Activated CD4-positive, alpha-beta T cell treated with anti-CD3 and anti-CD28 coated beads, Interleukin-2, amount 10 ng/mL, durations not matched to agents 7 days and 5 days (primary cell): Measurements from ENCODE around the gene PRXL2B. TPM values are rescaled to one million over a fixed set of nuclear protein-coding genes. Genes with fewer than 3 reads are reported as not detected.

Experiments used
- CTCF ChIA-PET: fragments of 350-600 bp; sonication (Branson Sonifier 250); formaldehyde crosslinking; loops from one replicate; lab custom pipeline; 2021; ENCODE audit warnings: antibody characterized with exemption; lab: Charles Lee
- POLR2A ChIA-PET: fragments of 350-600 bp; sonication (Branson Sonifier 250); formaldehyde crosslinking; loops from one replicate; lab custom pipeline; 2021; ENCODE audit warnings: antibody characterized with exemption; lab: Charles Lee
- DNase-seq: peaks from one replicate; pipeline ENCODE4 v3.0.0-alpha.2; 2020
- H3K27ac Mint-ChIP-seq: one replicate; pipeline ENCODE4 v1.8.0; 2021; ENCODE audit warnings: mild to moderate bottlenecking, moderate library complexity, mixed read lengths
- H3K27me3 Mint-ChIP-seq: one replicate; pipeline ENCODE4 v1.8.0; 2021; ENCODE audit warnings: mixed read lengths
- H3K36me3 Mint-ChIP-seq: one replicate; pipeline ENCODE4 v1.8.0; 2021; ENCODE audit warnings: low read depth, mixed read lengths
- H3K4me1 Mint-ChIP-seq: one replicate; pipeline ENCODE4 v1.8.0; 2021; ENCODE audit warnings: mixed read lengths
- H3K4me3 Mint-ChIP-seq: one replicate; pipeline ENCODE4 v1.8.0; 2021; ENCODE audit warnings: mild to moderate bottlenecking, moderate library complexity, mixed read lengths
- H3K9me3 Mint-ChIP-seq: one replicate; pipeline ENCODE4 v1.8.0; 2021; ENCODE audit warnings: mixed read lengths
- total RNA-seq, 2 experiments: library from RNA; stranded (reverse); gene quantifications; one replicate each; pipeline ENCODE4 v1.2.3, GENCODE V29; 2021

The PRXL2B gene
- total RNA-seq, 2 experiments from 2014 or later: 25.2 to 33.3 TPM

DNA sequence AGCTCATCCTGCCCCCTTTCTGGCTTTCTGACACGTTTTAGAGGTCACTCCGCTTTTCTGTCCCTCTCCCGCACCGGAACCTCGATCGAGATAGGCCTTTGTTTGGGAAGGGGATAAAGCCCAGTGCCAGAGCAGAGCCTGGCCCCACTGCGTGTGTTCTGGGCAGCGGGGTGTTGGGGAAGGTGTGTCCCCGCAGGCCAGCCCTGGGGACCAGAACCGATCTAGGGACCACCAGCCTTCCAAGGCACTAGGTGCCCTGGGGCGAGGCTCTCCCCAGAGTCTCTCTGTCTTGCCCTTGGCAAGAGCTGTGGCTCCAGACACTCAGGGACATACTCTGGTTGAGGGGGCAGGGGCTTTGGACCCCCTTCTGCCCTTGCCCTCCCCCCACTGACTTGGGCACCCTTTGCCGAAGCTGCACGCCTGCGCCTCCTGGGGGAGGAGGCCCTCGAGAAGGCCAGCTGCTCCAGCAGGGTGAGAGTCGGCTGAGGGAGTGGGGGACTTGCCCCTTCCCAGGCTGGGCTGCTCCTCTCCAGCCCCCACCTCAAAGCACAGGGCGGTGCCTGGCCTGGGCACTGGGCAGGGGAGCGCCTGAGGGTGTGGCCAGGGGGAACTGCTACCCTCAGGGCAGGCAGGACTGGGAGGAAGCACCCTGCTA is 16.4 kb downstream of the PRXL2B start:
- no peaks in the 10 kb centered on the region for H3K4me1 Mint-ChIP-seq
- H3K27me3 Mint-ChIP-seq: peaks cover 10% of the 10 kb centered on the region
- CTCF ChIA-PET: interaction anchor here (1.2 kb wide), 1 partner anchor 11 kb away, joined by 3 read pairs; no protein-coding TSS in a partner anchor
- H3K9me3 Mint-ChIP-seq: peaks cover 3% of the 10 kb centered on the region
- POLR2A ChIA-PET: no interaction called here
- H3K36me3 Mint-ChIP-seq: no peaks in the 10 kb centered on the region
- DNase-seq: no peak
- H3K4me3 Mint-ChIP-seq: no peak overlapping the region
- H3K27ac Mint-ChIP-seq: no peak overlapping the region

DNA sequence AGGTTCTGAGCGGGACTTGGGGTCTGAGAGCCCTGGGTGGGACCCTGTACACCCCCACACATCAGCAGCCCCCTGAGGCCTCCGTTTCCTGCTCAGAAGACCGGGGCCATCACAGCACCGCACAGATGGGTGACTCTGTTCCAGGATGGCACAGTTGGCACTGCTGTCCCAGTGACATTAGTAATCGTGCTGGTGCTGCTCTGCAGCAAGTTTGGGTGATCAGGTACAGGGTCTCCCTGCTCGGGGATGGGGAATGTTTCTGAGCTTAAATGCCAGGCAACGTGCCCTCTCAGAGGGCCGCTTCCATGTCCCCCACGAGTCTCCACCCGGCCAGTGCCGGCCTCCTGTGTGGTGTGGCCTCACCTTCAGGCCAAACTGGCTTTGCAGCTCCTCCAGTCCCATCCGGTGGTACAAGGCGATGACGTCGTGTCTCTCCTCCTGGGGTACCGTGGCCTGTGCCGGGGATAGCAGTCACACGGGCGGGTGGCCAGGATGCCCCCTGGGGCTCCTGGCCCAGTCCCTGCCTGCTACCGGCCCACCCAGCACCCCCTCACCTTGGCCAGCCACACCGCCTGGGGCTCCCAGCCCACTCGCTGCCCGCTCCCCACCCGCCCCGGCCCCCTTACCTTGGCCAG is 17.1 kb downstream of the PRXL2B start:
- ChIA-PET CTCF (interaction anchor here (1.2 kb wide), 1 partner anchor 10 kb away, joined by 3 read pairs; no protein-coding TSS in a partner anchor), POLR2A (interaction anchor here (0.5 kb wide), 1 partner anchor 176 kb away, joined by 3 read pairs; no protein-coding TSS in a partner anchor)
- Mint-ChIP-seq H3K27me3 (peaks cover 7% of the 10 kb centered on the region), H3K27ac (no peak overlapping the region), H3K4me3 (no peak overlapping the region), H3K4me1 (no peaks in the 10 kb centered on the region), H3K36me3 (no peaks in the 10 kb centered on the region), H3K9me3 (peaks cover 5% of the 10 kb centered on the region)
- no peak for DNase-seq

DNA sequence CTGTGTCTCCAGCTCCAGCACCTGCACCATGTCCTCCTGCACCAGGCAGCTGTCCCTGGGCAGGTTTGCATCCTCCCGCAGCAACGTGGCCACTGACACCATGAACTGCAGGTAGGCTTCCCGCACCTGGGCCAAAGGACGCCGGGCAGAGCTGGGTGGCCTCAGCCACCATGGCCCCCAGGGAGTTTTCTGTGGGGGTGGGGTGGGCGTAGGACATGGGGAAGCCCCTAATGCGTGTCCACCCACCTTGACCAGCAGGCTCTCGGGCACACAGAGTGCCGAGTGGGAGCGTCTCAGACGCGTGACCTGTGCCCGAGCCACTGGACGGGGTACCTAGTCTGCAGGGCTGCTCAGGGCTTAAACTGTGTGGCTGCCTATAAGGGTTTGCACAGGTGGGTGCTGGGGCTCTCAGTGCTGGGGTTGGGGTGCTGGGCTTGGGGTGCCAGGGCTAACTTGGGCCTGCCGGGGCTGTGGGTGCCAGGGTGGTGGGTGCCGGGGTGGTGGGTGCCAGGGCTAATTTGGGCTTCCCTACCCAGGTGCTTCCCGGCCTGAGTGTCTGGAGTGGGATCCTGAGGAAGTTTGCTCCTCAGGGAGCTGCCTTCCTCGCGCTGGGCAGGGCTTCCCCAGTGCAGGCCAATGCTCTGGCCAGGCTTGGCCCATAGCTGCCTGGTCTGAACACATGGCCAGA is 17.7 kb downstream of the PRXL2B start:
- Mint-ChIP-seq H3K27me3 (peaks cover 5% of the 10 kb centered on the region), H3K27ac (no peak overlapping the region), H3K4me3 (no peak overlapping the region), H3K36me3 (no peaks in the 10 kb centered on the region), H3K9me3 (peaks cover 4% of the 10 kb centered on the region), H3K4me1 (no peaks in the 10 kb centered on the region)
- DNase-seq: no peak
- ChIA-PET POLR2A (interaction anchor here (0.5 kb wide), 1 partner anchor 175 kb away, joined by 3 read pairs; no protein-coding TSS in a partner anchor), CTCF (interaction anchor here (1.0 kb wide), 1 partner anchor 12 kb away, joined by 3 read pairs; no protein-coding TSS in a partner anchor)

DNA sequence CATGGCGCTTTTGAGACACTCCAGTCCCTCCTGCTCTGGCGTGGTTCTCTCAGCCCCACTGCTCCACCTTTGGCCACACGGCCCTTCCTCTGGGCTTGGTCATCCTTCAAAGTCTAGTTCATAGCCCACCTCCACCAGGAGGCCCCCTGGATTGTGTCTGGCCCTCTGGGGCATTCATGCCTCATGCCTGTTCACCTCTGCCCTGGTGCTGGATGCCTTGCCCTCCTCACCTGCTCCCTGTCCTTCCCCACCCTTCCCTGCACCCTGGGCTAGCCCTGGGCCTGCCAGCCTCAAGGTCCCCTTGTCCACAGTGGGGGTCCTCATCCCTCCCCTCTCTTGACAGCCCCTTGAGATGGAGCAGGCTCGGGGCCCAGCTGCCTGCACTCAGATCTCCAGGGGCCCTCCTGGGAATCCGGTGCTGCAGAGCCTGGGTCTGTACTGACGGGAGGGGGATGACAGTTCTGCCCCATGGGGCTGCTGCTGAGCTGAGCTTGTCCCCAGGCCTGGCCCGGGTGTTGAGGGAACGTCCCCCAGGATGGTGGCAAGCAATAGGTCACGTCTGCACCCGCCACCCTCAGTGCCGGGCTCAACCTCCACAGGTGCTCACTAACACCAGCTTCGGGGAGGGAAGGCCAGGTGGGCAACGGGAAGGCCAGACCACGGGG is 18.4 kb downstream of the PRXL2B start:
- Mint-ChIP-seq H3K4me1 (no peaks in the 10 kb centered on the region), H3K9me3 (peaks cover 4% of the 10 kb centered on the region), H3K4me3 (no peak overlapping the region), H3K36me3 (no peaks in the 10 kb centered on the region), H3K27me3 (peaks cover 5% of the 10 kb centered on the region), H3K27ac (no peak overlapping the region)
- no peak for DNase-seq
- CTCF ChIA-PET: interaction anchor here (1.0 kb wide), 1 partner anchor 11 kb away, joined by 3 read pairs; no protein-coding TSS in a partner anchor
- POLR2A ChIA-PET: no interaction called here

DNA sequence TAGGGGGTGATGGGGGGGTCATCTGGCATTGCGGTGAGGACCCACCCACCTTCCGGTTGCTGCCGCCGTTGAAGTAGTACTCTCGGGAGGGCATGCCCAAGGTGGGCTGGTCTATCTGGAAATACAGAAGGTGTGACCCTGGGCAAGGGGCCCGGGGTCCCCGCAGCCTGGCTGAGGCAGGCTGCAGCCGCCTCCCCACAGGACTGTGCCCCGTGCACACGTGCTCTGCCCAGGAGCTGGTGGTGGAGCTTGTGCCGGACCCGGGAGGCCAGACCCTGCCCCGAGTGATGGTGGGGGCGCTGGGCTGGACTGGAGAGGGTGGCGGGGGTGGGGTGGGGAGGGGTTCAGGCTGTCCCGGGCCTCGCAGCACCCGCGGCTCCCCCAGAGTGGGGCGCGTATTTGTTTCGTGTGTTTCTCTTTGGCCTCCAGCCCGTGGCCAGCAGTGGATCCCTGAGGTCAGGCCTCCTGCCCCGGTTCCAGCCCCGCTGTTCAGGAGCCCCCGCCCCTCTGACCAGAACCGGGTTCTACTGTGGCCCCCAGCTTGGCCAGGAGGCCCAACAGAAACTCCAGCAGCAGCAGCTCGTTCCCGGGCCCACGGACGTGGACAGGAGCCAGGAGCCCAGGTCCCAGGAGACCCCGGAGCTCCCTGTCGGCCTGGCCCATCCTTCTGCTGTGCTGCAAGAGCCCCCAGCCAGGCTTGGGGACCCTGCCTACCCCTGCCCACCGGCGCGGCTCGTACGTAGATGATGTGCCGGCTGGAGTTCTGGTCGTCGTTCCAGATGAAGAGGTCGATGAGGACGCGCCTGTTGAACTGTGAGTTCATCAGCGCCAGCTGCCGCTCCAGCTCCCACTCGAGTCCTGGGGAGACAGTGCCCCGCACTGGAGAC is 19.2 kb downstream of the PRXL2B start:
- H3K27me3 Mint-ChIP-seq: peaks cover 3% of the 10 kb centered on the region
- ChIA-PET POLR2A (no interaction called here), CTCF (interaction anchor here (0.8 to 1.4 kb wide), 3 partner anchors 11 to 35 kb away, joined by 3 read pairs; no protein-coding TSS in a partner anchor)
- H3K9me3 Mint-ChIP-seq: peaks cover 4% of the 10 kb centered on the region
- H3K27ac Mint-ChIP-seq: no peak overlapping the region
- no peaks in the 10 kb centered on the region for H3K36me3 Mint-ChIP-seq
- no peak overlapping the region for H3K4me3 Mint-ChIP-seq
- no peaks in the 10 kb centered on the region for H3K4me1 Mint-ChIP-seq
- DNase-seq: no peak

DNA sequence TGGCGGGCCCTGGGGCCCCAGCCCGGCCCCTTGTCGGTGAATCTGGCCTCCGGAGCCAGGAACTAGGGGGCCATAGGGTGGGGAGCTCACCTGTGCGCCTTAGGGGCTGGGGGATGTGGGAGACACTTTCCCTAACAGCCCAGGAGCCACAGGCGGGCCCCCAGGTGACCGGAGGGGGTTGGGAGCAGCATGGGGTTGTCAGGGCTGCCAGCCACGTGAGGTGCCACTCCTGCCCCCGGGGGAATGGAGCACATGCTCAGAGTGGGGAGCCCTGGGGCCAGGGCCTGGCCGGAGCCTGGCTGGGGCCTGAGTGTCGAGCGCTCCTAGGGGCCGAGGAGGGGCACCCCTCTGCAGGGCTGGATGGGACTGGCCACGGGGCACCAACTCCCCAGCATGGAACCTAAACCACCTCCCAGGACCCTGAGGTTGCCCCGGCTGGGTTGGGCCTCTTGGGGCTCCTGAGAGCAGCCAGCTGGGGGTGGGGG is 19.9 kb downstream of the PRXL2B start:
- POLR2A ChIA-PET: no interaction called here
- no peaks in the 10 kb centered on the region for H3K27me3 Mint-ChIP-seq
- H3K4me3 Mint-ChIP-seq: no peak overlapping the region
- no peaks in the 10 kb centered on the region for H3K36me3 Mint-ChIP-seq
- CTCF ChIA-PET: interaction anchor here (0.8 to 1.4 kb wide), 2 partner anchors 21 to 34 kb away, joined by 3 read pairs; no protein-coding TSS in a partner anchor
- no peaks in the 10 kb centered on the region for H3K4me1 Mint-ChIP-seq
- peaks cover 4% of the 10 kb centered on the region for H3K9me3 Mint-ChIP-seq
- H3K27ac Mint-ChIP-seq: no peak overlapping the region
- no peak for DNase-seq

DNA sequence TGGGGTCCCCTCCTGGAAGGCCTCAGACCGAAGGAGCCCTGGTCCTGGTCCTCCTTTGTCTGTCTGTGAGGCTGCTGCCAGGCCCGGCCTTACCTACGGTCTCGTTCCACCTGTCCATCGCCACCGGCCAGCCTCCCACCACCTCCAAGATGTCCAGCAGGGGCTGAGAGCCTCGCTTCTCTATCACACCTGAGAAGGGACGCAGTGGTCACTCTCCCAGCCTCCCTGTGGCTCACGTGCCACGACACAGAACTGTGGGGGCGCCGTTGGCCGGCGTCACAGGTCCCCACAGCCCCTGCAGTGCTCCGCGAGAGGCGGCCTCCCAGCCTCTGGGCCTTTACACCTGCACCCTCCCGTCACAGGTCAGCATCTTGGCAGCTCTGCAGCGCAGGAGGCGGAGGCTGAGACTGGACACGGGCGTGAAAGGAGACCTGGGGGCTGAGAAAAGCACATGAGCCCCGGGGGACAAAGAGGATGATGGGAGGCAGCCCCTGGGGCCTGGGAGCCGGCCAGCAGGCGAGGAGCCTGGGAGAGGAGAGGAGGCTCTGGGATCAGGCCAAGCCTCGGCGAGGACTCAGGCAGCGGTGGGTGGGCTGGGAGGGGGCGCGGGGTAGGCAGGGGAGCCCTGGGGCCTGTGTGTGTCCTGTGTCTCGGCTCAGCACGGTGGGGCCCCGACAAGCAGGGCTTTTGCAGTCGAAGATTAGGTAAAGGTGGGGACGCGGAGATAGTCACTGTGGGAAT is 20.5 kb downstream of the PRXL2B start:
- H3K36me3 Mint-ChIP-seq: no peaks in the 10 kb centered on the region
- no peaks in the 10 kb centered on the region for H3K4me1 Mint-ChIP-seq
- DNase-seq: no peak
- H3K27me3 Mint-ChIP-seq: no peaks in the 10 kb centered on the region
- H3K9me3 Mint-ChIP-seq: peaks cover 4% of the 10 kb centered on the region
- ChIA-PET POLR2A (no interaction called here), CTCF (interaction anchor here (1.4 kb wide), 1 partner anchor 34 kb away, joined by 3 read pairs; no protein-coding TSS in a partner anchor)
- H3K27ac Mint-ChIP-seq: no peak overlapping the region
- no peak overlapping the region for H3K4me3 Mint-ChIP-seq

DNA sequence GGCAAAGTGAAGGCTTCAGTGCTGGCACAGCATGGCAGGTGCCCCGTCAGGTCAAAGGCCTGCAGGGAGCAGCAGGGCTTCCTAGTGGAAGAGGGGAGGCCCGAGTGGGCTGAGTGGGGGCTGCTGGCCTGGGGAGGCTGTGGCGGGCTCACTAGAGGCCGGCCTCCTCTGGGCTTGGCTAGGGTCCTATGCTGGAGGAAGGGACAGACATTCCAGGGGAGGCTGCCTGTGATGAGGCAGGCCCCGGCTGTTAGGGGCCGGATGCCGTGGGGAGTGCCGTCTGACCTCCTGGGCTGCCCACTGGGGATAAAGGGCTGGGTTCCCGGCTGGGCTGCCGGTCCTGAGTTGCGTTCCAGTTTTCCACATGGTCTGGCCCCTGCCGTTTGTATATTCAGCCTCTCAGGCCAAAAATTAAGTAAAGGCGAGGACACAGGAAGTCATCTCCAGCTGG is 21.1 kb downstream of the PRXL2B start:
- Mint-ChIP-seq H3K36me3 (no peaks in the 10 kb centered on the region), H3K27ac (no peak overlapping the region), H3K27me3 (no peaks in the 10 kb centered on the region), H3K4me3 (no peak overlapping the region), H3K4me1 (no peaks in the 10 kb centered on the region), H3K9me3 (peaks cover 4% of the 10 kb centered on the region)
- DNase-seq: no peak
- POLR2A ChIA-PET: no interaction called here
- CTCF ChIA-PET: no interaction called here

DNA sequence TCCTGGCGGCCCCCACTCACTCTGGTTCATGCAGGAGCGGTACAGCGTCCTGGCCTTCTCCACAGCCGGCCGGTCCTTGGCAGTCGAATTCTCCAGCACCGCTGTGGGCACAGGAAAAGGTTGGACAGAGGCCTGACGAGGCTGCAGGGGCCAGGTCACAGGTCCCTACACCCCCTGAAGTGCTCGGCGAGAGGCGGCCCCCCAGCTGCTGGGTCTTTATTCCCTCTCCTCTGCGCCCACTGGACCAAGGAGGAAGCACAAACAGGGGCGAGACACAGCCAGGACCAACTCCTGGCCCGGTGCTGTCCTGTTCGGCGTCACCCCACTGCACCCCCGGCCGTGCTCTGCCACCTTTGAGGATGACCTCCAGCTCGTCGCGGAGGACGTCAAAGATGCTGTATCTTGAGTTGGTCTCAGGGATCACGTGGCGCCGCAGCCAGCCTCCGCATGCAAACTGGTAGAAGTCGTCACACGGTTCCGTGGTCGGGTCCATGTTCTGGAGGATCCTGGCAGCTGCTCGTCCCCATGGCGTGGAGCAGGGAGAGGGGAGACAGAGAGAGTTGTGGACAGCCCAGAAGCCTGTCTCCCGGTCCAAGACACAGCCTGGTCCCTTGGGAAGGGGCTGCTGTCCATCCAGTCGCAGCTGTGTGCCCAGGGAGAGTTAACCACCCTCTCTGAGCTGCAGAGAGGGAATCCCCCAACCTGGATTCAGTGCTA is 22.9 kb downstream of the PRXL2B start:
- ChIA-PET CTCF (no interaction called here), POLR2A (no interaction called here)
- Mint-ChIP-seq H3K4me1 (no peaks in the 10 kb centered on the region), H3K36me3 (no peaks in the 10 kb centered on the region), H3K27me3 (no peaks in the 10 kb centered on the region), H3K27ac (no peak overlapping the region), H3K9me3 (peaks cover 11% of the 10 kb centered on the region), H3K4me3 (no peak overlapping the region)
- DNase-seq: no peak

DNA sequence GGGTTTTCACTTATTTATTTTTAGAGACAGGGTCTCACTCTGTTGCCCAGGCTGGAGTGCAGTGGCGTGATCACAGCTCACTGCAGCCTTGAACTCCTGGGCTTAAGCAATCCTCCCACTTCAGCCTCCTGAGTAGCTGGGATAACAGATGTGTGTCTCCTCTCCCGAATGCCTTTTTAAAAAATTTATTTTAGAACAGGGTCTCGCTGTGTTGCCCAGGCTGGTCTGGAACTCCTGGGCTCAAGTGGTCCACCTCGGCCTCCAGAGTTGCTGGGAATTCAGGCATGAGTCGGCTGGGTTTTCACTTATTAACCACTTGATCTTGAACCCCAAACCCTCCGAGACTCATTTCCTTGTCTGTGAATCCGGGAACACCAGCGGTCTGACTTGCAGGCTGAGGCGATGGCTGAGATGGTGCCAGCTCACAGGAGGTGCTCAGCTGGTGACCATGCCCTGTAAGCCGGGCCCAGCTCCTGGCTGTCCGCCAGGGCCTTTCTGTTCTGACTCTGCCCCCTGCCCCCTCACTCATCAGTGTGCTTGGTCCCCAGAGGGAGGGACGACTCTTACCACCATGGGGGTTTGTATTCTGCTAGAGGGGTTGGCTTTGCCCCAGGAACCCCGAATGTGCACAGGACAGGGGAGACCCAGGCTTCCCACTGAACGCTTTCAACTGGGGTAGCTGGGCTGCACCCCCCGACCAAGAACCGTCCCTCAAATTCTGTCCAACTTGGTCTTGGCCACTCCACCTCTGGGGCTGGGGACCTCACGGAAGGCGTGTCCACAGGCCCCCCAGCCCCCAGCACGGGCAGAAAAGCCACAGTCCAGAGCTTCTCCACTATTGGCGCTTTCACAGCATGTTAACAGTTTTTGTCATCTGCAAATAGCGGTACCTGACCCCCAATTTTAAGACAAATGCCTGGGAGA is 23.7 kb downstream of the PRXL2B start:
- no peak for DNase-seq
- Mint-ChIP-seq H3K4me3 (no peak overlapping the region), H3K4me1 (no peaks in the 10 kb centered on the region), H3K36me3 (no peaks in the 10 kb centered on the region), H3K9me3 (peaks cover 16% of the 10 kb centered on the region), H3K27ac (no peak overlapping the region), H3K27me3 (no peaks in the 10 kb centered on the region)
- ChIA-PET CTCF (no interaction called here), POLR2A (no interaction called here)
